CD14-positive monocyte (primary cell): ENCODE measurements around the gene ERP27. TPM values are rescaled to one million over a fixed set of nuclear protein-coding genes. Genes with fewer than 3 reads are reported as not detected.
A peak's percentile ranks its signal among the peaks of the same experiment; 100 is the strongest.

Experiments used
- DNase-seq, 3 donors: peaks; one replicate each; pipeline ENCODE4 v3.0.0-alpha.2; 2011 to 2022
- H2AFZ ChIP-seq: 2 replicates; pipeline ENCODE4 v1.6.0; 2012; ENCODE audit warnings: mild to moderate bottlenecking, low read depth, low read length, inconsistent platforms; ENCODE audit not compliant: insufficient read depth, poor library complexity, severe bottlenecking
- H3K27ac ChIP-seq, 2 donors: 1 replicate in 1 of 2; 2 replicates in 1 of 2; pipeline ENCODE4 v1.5.1; 2012 to 2013; ENCODE audit warnings: low read length in 2 of 2, control low read depth in 1 of 2, inconsistent platforms in 1 of 2, low read depth in 1 of 2, mild to moderate bottlenecking in 1 of 2
- H3K27me3 ChIP-seq, 2 donors: one replicate each; pipeline versions ENCODE4 v1.6.0 to v1.6.1; 2011 to 2013; ENCODE audit warnings: low read length in 2 of 2; ENCODE audit not compliant: control insufficient read depth in 2 of 2, insufficient read depth in 2 of 2
- H3K36me3 ChIP-seq, 2 donors: replicated peaks in 1 of 2; 1 replicate in 1 of 2; 2 replicates in 1 of 2; pipeline versions ENCODE4 v1.5.1 to v1.6.1; 2012 to 2013; ENCODE audit warnings: low read length in 2 of 2, control low read depth in 1 of 2, inconsistent platforms in 1 of 2, mild to moderate bottlenecking in 1 of 2; ENCODE audit not compliant: insufficient read depth in 2 of 2, control insufficient read depth in 1 of 2
- H3K4me1 ChIP-seq, 2 donors: 1 replicate in 1 of 2; 2 replicates in 1 of 2; pipeline versions ENCODE4 v1.5.1 to v1.6.1; 2012 to 2013; ENCODE audit warnings: low read length in 2 of 2, control low read depth in 1 of 2, inconsistent platforms in 1 of 2, mild to moderate bottlenecking in 1 of 2, moderate library complexity in 1 of 2; ENCODE audit not compliant: insufficient read depth in 2 of 2, control insufficient read depth in 1 of 2
- H3K4me2 ChIP-seq: replicated peaks from 2 replicates; pipeline ENCODE3; 2012; ENCODE audit warnings: low read length, moderate library complexity, mild to moderate bottlenecking; ENCODE audit not compliant: poor library complexity, severe bottlenecking; ENCODE audit errors: extremely low read depth
- H3K4me3 ChIP-seq, 3 experiments: fragments of 200-600 bp in 1 of 3; sonication (generic) in 1 of 3; replicated peaks in 1 of 3; 1 replicate in 2 of 3; 2 replicates in 1 of 3; pipeline ENCODE4 v1.5.1; 2011 to 2013; ENCODE audit warnings: low read length in 3 of 3, mild to moderate bottlenecking in 3 of 3, control low read depth in 2 of 3, low read depth in 2 of 3, inconsistent platforms in 1 of 3, moderate library complexity in 1 of 3
- H3K79me2 ChIP-seq: 2 replicates; pipeline ENCODE4 v1.6.0; 2012; ENCODE audit warnings: mild to moderate bottlenecking, control low read depth, inconsistent platforms, low read length, moderate library complexity; ENCODE audit not compliant: insufficient read depth
- H3K9ac ChIP-seq: 2 replicates; pipeline ENCODE4 v1.6.0; 2017; ENCODE audit warnings: low read length, mild to moderate bottlenecking; ENCODE audit not compliant: insufficient read depth, poor library complexity, severe bottlenecking
- H3K9me3 ChIP-seq, 2 donors: replicated peaks in 1 of 2; 1 replicate in 1 of 2; 2 replicates in 1 of 2; pipeline versions ENCODE4 v1.5.1 to v1.6.1; 2012 to 2013; ENCODE audit warnings: low read length in 2 of 2, control low read depth in 1 of 2; ENCODE audit not compliant: control insufficient read depth in 1 of 2, insufficient read depth in 1 of 2
- H4K20me1 ChIP-seq: 2 replicates; pipeline ENCODE4 v1.6.0; 2012; ENCODE audit warnings: mild to moderate bottlenecking, low read length, control low read depth, moderate library complexity; ENCODE audit not compliant: insufficient read depth
- H3K27ac Mint-ChIP-seq, 7 donors: one replicate each; pipeline ENCODE4 v1.8.0; 2020; ENCODE audit warnings: mild to moderate bottlenecking in 7 of 7, mixed read lengths in 7 of 7, moderate library complexity in 6 of 7, inconsistent platforms in 2 of 7
- H3K27me3 Mint-ChIP-seq, 3 donors: one replicate each; pipeline ENCODE4 v1.8.0; 2021 to 2022; ENCODE audit warnings: low read depth in 3 of 3, mild to moderate bottlenecking in 3 of 3, mixed read lengths in 3 of 3, moderate library complexity in 3 of 3, inconsistent platforms in 1 of 3
- H3K36me3 Mint-ChIP-seq, 2 donors: one replicate each; pipeline ENCODE4 v1.8.0; 2020; ENCODE audit warnings: mixed read lengths in 2 of 2, inconsistent platforms in 1 of 2, mild to moderate bottlenecking in 1 of 2
- H3K4me1 Mint-ChIP-seq: one replicate; pipeline ENCODE4 v1.8.0; 2020; ENCODE audit warnings: mild to moderate bottlenecking, mixed read lengths
- H3K4me3 Mint-ChIP-seq, 2 donors: one replicate each; pipeline ENCODE4 v1.8.0; 2020; ENCODE audit warnings: mild to moderate bottlenecking in 2 of 2, mixed read lengths in 2 of 2, moderate library complexity in 1 of 2
- H3K9me3 Mint-ChIP-seq, 7 donors: one replicate each; pipeline ENCODE4 v1.8.0; 2020 to 2022; ENCODE audit warnings: mixed read lengths in 7 of 7, mild to moderate bottlenecking in 6 of 7, moderate library complexity in 6 of 7, inconsistent platforms in 2 of 7
- WGBS: methylation state at CpG from one replicate; pipeline ENCODE4 v1.1.5; 2013; ENCODE audit warnings: missing lambda C conversion rate; ENCODE audit not compliant: insufficient coverage; 5-methylcytosine and 5-hydroxymethylcytosine counted together
- intact Hi-C, 2 donors: fragments of 100-400 bp; cut with micrococcal nuclease; formaldehyde crosslinking; loops; one replicate each; pipeline versions ENCODE4 v1.15.0 to v1.15.1; 2023
- polyA plus RNA-seq, 3 donors: library from polyadenylated mRNA; depleted of rRNA in 1 of 3; unstranded in 2 of 3; stranded (reverse) in 1 of 3; fragments of 300-500 nt in 2 of 3; fragments of >200 nt in 1 of 3; fragmentation: Illumina TruSeq in 2 of 3; gene quantifications; 1 replicate in 2 of 3; 2 replicates in 1 of 3; pipeline ENCODE4 v1.2.3, GENCODE V29; 2012 to 2021
- TF ChIP-seq, protein P1 (sequence below): fragments of 200-600 bp; IDR thresholded peaks from one replicate; pipeline ENCODE4 v1.8.0; 2022; ENCODE audit warnings: antibody characterized with exemption, mild to moderate bottlenecking

ERP27 gene
- polyA plus RNA-seq, 3 donors = 2.5 to 7.2 (median 2.5) TPM

DNA sequence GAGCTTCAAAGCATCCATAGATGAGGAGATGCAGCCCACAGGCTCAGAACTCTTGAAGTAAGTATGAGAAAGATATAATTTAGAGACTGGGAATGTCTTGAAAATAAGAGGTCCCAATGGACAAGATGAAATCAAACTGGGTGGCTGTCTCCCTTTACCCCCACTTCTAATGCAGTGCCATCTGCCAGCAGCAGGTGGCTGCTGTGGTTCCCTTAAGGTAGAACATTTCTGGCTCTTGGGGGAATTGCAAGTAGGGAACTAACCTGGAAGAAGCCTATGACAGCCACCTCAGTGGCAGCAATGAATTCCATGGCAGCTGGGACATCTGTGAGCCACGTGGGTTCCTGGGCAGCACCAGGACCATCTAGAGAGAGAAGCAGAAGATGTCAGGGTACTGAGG lies 648 bp downstream of the ERP27 start:
- DNase-seq = peak in 1 of 3 donors; percentile 32
- no peak overlapping the region for H3K4me2 ChIP-seq
- H3K27me3 Mint-ChIP-seq = no peaks in the 10 kb centered on the region
- H3K4me3 Mint-ChIP-seq = no peak overlapping the region
- H3K9me3 ChIP-seq = no peaks in the 10 kb centered on the region
- peaks cover 61 to 69% of the 10 kb centered on the region in 2 donors for H3K36me3 Mint-ChIP-seq
- intact Hi-C loops = loop anchor here in 1 of 2 donors (10.0 kb wide), 1 partner anchor 93 kb away; the partner anchor contains the start of gene ART4
- peaks cover 47 to 88% of the 10 kb centered on the region in 2 donors for H3K36me3 ChIP-seq
- H3K4me3 ChIP-seq = no peak overlapping the region
- no CpG with 5 or more reads among the region's 1 CpG for WGBS
- no peaks in the 10 kb centered on the region for H3K9me3 Mint-ChIP-seq
- no peak overlapping the region for H3K9ac ChIP-seq
- H3K79me2 ChIP-seq = peaks cover 7% of the 10 kb centered on the region
- H2AFZ ChIP-seq = no peak overlapping the region
- peaks cover 6 to 21% of the 10 kb centered on the region in 2 donors for H3K4me1 ChIP-seq
- no peaks in the 10 kb centered on the region for H3K27me3 ChIP-seq
- no peak overlapping the region for H3K27ac ChIP-seq
- H4K20me1 ChIP-seq = peaks cover 47% of the 10 kb centered on the region
- H3K27ac Mint-ChIP-seq = peak overlapping the region in 4 of 7 donors; percentile 22 to 82 (median 56)
- TF ChIP-seq, protein P1, sequence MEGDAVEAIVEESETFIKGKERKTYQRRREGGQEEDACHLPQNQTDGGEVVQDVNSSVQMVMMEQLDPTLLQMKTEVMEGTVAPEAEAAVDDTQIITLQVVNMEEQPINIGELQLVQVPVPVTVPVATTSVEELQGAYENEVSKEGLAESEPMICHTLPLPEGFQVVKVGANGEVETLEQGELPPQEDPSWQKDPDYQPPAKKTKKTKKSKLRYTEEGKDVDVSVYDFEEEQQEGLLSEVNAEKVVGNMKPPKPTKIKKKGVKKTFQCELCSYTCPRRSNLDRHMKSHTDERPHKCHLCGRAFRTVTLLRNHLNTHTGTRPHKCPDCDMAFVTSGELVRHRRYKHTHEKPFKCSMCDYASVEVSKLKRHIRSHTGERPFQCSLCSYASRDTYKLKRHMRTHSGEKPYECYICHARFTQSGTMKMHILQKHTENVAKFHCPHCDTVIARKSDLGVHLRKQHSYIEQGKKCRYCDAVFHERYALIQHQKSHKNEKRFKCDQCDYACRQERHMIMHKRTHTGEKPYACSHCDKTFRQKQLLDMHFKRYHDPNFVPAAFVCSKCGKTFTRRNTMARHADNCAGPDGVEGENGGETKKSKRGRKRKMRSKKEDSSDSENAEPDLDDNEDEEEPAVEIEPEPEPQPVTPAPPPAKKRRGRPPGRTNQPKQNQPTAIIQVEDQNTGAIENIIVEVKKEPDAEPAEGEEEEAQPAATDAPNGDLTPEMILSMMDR = peak; percentile 51
- H3K4me1 Mint-ChIP-seq = peaks cover 35% of the 10 kb centered on the region

DNA sequence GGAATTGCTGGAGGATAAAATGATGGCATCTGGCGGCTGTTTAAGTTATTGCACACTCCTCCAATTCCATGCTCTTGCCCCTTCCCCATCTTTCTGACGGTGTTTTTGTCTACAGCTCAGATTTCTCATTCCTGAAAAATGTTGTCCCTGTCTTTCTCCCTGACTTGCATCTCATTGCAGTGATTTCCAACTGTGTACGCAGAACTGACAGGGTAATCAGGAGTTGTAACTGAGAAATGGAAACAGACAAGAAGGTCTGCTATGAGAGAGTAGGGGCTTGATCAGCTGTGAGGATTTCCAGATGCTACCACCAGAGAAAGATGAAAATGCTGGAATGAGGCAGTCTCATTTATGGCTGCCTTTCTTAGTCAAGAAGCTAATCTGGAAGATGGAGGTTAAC lies 1.3 kb downstream of the ERP27 start:
- H3K4me3 ChIP-seq = no peak overlapping the region
- peaks cover under 1% of the 10 kb centered on the region for H3K79me2 ChIP-seq
- 100% methylated on average over 1 of the region's 3 CpGs for WGBS
- peaks cover 47 to 88% of the 10 kb centered on the region in 2 donors for H3K36me3 ChIP-seq
- no peak overlapping the region for H3K27ac ChIP-seq
- peaks cover 6 to 21% of the 10 kb centered on the region in 2 donors for H3K4me1 ChIP-seq
- no peak overlapping the region for H3K4me3 Mint-ChIP-seq
- no peak overlapping the region for H3K4me2 ChIP-seq
- H3K36me3 Mint-ChIP-seq = peaks cover 61 to 68% of the 10 kb centered on the region in 2 donors
- H4K20me1 ChIP-seq = peaks cover 41% of the 10 kb centered on the region
- intact Hi-C loops = loop anchor here in 1 of 2 donors (10.0 kb wide), 1 partner anchor 92 kb away; the partner anchor contains the start of gene ART4
- no peak overlapping the region for H3K9ac ChIP-seq
- no peaks in the 10 kb centered on the region for H3K9me3 ChIP-seq
- no peaks in the 10 kb centered on the region for H3K9me3 Mint-ChIP-seq
- H3K27ac Mint-ChIP-seq = peak overlapping the region in 1 of 7 donors; percentile 27
- no peaks in the 10 kb centered on the region for H3K27me3 ChIP-seq
- no peak for DNase-seq
- peaks cover 30% of the 10 kb centered on the region for H3K4me1 Mint-ChIP-seq
- H2AFZ ChIP-seq = no peak overlapping the region
- H3K27me3 Mint-ChIP-seq = no peaks in the 10 kb centered on the region
- TF ChIP-seq, protein P1 = no peak
